Fibroblast of villous mesenchyme (primary cell): ENCODE data around the gene CDH23. TPM values are rescaled to one million over a fixed set of nuclear protein-coding genes. Genes with fewer than 3 reads are reported as not detected.

Source experiments
- DNase-seq: peaks from one replicate; pipeline ENCODE4 v3.0.0-alpha.2; 2010; ENCODE audit warnings: low read depth
- H3K4me3 ChIP-seq: 2 replicates; pipeline ENCODE4 v1.5.1; 2011; ENCODE audit warnings: low read depth, mild to moderate bottlenecking, low read length
- CTCF ChIP-seq: IDR thresholded peaks from 2 replicates; pipeline ENCODE4 v1.5.1; 2012; ENCODE audit warnings: low read depth, mild to moderate bottlenecking, low read length; ENCODE audit not compliant: insufficient read depth
- total RNA-seq: library from RNA; depleted of rRNA; stranded (reverse); fragments of >200 nt; gene quantifications from 2 replicates; pipeline ENCODE4 v1.2.3, GENCODE V29; 2012

The CDH23 gene
- total RNA-seq, 1 donor: under 0.01 TPM

GRCh38 chr10:71833451-71834342 lies 437.0 kb downstream of the CDH23 start:
- no peak for DNase-seq
- no peak overlapping the region for H3K4me3 ChIP-seq
- TF ChIP-seq CTCF: no peak

- no peak for DNase-seq
- no peak overlapping the region for H3K4me3 ChIP-seq
- no peak for TF ChIP-seq CTCF
Observed at GRCh38 chr10:71834343-71834674, 437.6 kb downstream of the CDH23 start.

- DNase-seq: peak; percentile 93
Observed at GRCh38 chr10:71835671-71836595, 439.2 kb downstream of the CDH23 start.

GRCh38 chr10:71836596-71836974 lies 439.9 kb downstream of the CDH23 start:
- no peak for TF ChIP-seq CTCF
- no peak for DNase-seq
- H3K4me3 ChIP-seq: no peak overlapping the region

More at GRCh38 chr10:71835671-71836595, 439.2 kb downstream of the CDH23 start:
- H3K4me3 ChIP-seq: no peak overlapping the region
- TF ChIP-seq CTCF: no peak

- H3K4me3 ChIP-seq: no peak overlapping the region
- TF ChIP-seq CTCF: peak; percentile 61
- no peak for DNase-seq
Observed at GRCh38 chr10:71837098-71837827, 440.5 kb downstream of the CDH23 start.
